Fibroblast of mammary gland (primary cell): ENCODE results near the gene GALNT2.

Source experiments
- DNase-seq: peaks from one replicate; pipeline ENCODE4 v3.0.0-alpha.2; 2010; ENCODE audit warnings: low read depth
- H3K4me3 ChIP-seq: 2 replicates; pipeline ENCODE4 v1.5.1; 2011; ENCODE audit warnings: low read depth, mild to moderate bottlenecking, low read length, moderate library complexity; ENCODE audit not compliant: control insufficient read depth
- CTCF ChIP-seq: conservative IDR thresholded peaks from 2 replicates; pipeline ENCODE4 v1.5.1; 2011; ENCODE audit warnings: low read depth, low read length, inconsistent platforms; ENCODE audit not compliant: control insufficient read depth, insufficient read depth

Gene GALNT2

GRCh38 chr1:230049731-230050130 is 17.3 kb upstream of the GALNT2 start:
- TF ChIP-seq CTCF: no peak
- DNase-seq: no peak
- H3K4me3 ChIP-seq: no peak overlapping the region

GRCh38 chr1:230050973-230051735 is 15.9 kb upstream of the GALNT2 start:
- H3K4me3 ChIP-seq: no peak overlapping the region
- DNase-seq: no peak
- TF ChIP-seq CTCF: no peak

GRCh38 chr1:230052018-230052417 is 15.0 kb upstream of the GALNT2 start:
- no peak for TF ChIP-seq CTCF
- DNase-seq: no peak
- no peak overlapping the region for H3K4me3 ChIP-seq

- TF ChIP-seq CTCF: no peak
- H3K4me3 ChIP-seq: no peak overlapping the region
- DNase-seq: no peak
Observed at GRCh38 chr1:230052665-230053064, 14.4 kb upstream of the GALNT2 start.

- DNase-seq: no peak
- no peak for TF ChIP-seq CTCF
Observed at GRCh38 chr1:230054092-230054749, 12.8 kb upstream of the GALNT2 start.

GRCh38 chr1:230056098-230056497 is 10.9 kb upstream of the GALNT2 start:
- no peak overlapping the region for H3K4me3 ChIP-seq
- no peak for DNase-seq
- no peak for TF ChIP-seq CTCF

More at GRCh38 chr1:230054092-230054749, 12.8 kb upstream of the GALNT2 start:
- no peak overlapping the region for H3K4me3 ChIP-seq
